Measurements from ENCODE around the gene DOCK2. TPM values are rescaled to one million over a fixed set of nuclear protein-coding genes. Genes with fewer than 3 reads are reported as not detected.
A peak's percentile ranks its signal among the peaks of the same experiment; 100 is the strongest.

DOCK2 gene
- total and polyA plus RNA-seq, 2 donors from 2014 or later: 1.0 to 42.0 TPM

- Histone ChIP-seq H3K27me3 (ENCODE audit: control insufficient read depth, insufficient read depth, low read length) (no peaks in the 10 kb centered on the region), H3K9me3 (ENCODE audit: control insufficient read depth in 2 of 3, insufficient read depth in 1 of 3, low read length in 3 of 3) (no peaks in the 10 kb centered on the region), H3K36me3 (ENCODE audit: control insufficient read depth in 2 of 3, insufficient read depth in 3 of 3, low read length in 3 of 3) (no peaks in the 10 kb centered on the region), H3K4me3 (ENCODE audit: low read length in 3 of 3) (no peak overlapping the region), H3K27ac (ENCODE audit: low read depth in 2 of 2, low read length in 2 of 2) (no peak overlapping the region), H3K9ac (ENCODE audit: low read length in 3 of 3) (no peak overlapping the region), H3K4me1 (ENCODE audit: control insufficient read depth in 2 of 3, insufficient read depth in 2 of 3, low read depth in 1 of 3, low read length in 3 of 3) (no peaks in the 10 kb centered on the region)
- no peak for TF ChIP-seq CTCF (IDR thresholded peaks at IDR 0.05; ENCODE audit: borderline replicate concordance, extremely low read depth, insufficient read depth)
- no peak for DNase-seq
- FAIRE-seq: no peak
- intact Hi-C loops (cut with DNase I): no loop called here
These were observed 172.2 kb downstream of the DOCK2 start for GRCh38 chr5:169809281-169809680.

GRCh38 chr5:169810524-169810923 is 173.4 kb downstream of the DOCK2 start:
- no peak for FAIRE-seq

GRCh38 chr5:169811023-169811422 is 173.9 kb downstream of the DOCK2 start:
- Histone ChIP-seq H3K27me3 (ENCODE audit: control insufficient read depth, insufficient read depth, low read length) (no peaks in the 10 kb centered on the region), H3K9me3 (ENCODE audit: control insufficient read depth in 2 of 3, insufficient read depth in 1 of 3, low read length in 3 of 3) (no peaks in the 10 kb centered on the region), H3K36me3 (ENCODE audit: control insufficient read depth in 2 of 3, insufficient read depth in 3 of 3, low read length in 3 of 3) (no peaks in the 10 kb centered on the region), H3K27ac (ENCODE audit: low read depth in 2 of 2, low read length in 2 of 2) (no peak overlapping the region), H3K4me3 (ENCODE audit: low read length in 3 of 3) (no peak overlapping the region), H3K9ac (ENCODE audit: low read length in 3 of 3) (no peak overlapping the region), H3K4me1 (ENCODE audit: control insufficient read depth in 2 of 3, insufficient read depth in 2 of 3, low read depth in 1 of 3, low read length in 3 of 3) (no peaks in the 10 kb centered on the region)
- intact Hi-C loops (cut with DNase I): no loop called here
- no peak for FAIRE-seq
- TF ChIP-seq CTCF (IDR thresholded peaks at IDR 0.05; ENCODE audit: borderline replicate concordance, extremely low read depth, insufficient read depth): no peak
- peak in 1 of 5 donors; percentile 14 for DNase-seq

More at GRCh38 chr5:169810524-169810923, 173.4 kb downstream of the DOCK2 start:
- intact Hi-C loops (cut with DNase I): no loop called here
- no peaks in the 10 kb centered on the region for H3K4me1 ChIP-seq (ENCODE audit: control insufficient read depth in 2 of 3, insufficient read depth in 2 of 3, low read depth in 1 of 3, low read length in 3 of 3)
- no peak for TF ChIP-seq CTCF (IDR thresholded peaks at IDR 0.05; ENCODE audit: borderline replicate concordance, extremely low read depth, insufficient read depth)
- no peak overlapping the region for H3K27ac ChIP-seq (ENCODE audit: low read depth in 2 of 2, low read length in 2 of 2)
- DNase-seq: no peak
- no peaks in the 10 kb centered on the region for H3K27me3 ChIP-seq (ENCODE audit: control insufficient read depth, insufficient read depth, low read length)
- H3K9ac ChIP-seq (ENCODE audit: low read length in 3 of 3): no peak overlapping the region
- no peak overlapping the region for H3K4me3 ChIP-seq (ENCODE audit: low read length in 3 of 3)
- no peaks in the 10 kb centered on the region for H3K9me3 ChIP-seq (ENCODE audit: control insufficient read depth in 2 of 3, insufficient read depth in 1 of 3, low read length in 3 of 3)
- no peaks in the 10 kb centered on the region for H3K36me3 ChIP-seq (ENCODE audit: control insufficient read depth in 2 of 3, insufficient read depth in 3 of 3, low read length in 3 of 3)

- intact Hi-C loops (cut with DNase I): no loop called here
- Histone ChIP-seq H3K4me1 (ENCODE audit: control insufficient read depth in 2 of 3, insufficient read depth in 2 of 3, low read depth in 1 of 3, low read length in 3 of 3) (no peaks in the 10 kb centered on the region), H3K9ac (ENCODE audit: low read length in 3 of 3) (no peak overlapping the region), H3K4me3 (ENCODE audit: low read length in 3 of 3) (no peak overlapping the region), H3K36me3 (ENCODE audit: control insufficient read depth in 2 of 3, insufficient read depth in 3 of 3, low read length in 3 of 3) (no peaks in the 10 kb centered on the region), H3K27ac (ENCODE audit: low read depth in 2 of 2, low read length in 2 of 2) (no peak overlapping the region), H3K27me3 (ENCODE audit: control insufficient read depth, insufficient read depth, low read length) (no peaks in the 10 kb centered on the region), H3K9me3 (ENCODE audit: control insufficient read depth in 2 of 3, insufficient read depth in 1 of 3, low read length in 3 of 3) (no peaks in the 10 kb centered on the region)
- no peak for FAIRE-seq
- DNase-seq: no peak
- no peak for TF ChIP-seq CTCF (IDR thresholded peaks at IDR 0.05; ENCODE audit: borderline replicate concordance, extremely low read depth, insufficient read depth)
These were observed 174.6 kb downstream of the DOCK2 start for GRCh38 chr5:169811680-169812079.

All from kidney (tissue), 14 donors.